ENCODE results near the gene KIF26B.
"Not testable (repeated sequence)": the region's sequence is repeated elsewhere in the genome, so short reads cannot be mapped to it uniquely, and the experiment has no call there.

Gene KIF26B

GRCh38 chr1:245348626-245349025 is 193.8 kb downstream of the KIF26B start:
- DNase-seq, result no peak

GRCh38 chr1:245353411-245353810 is 198.6 kb downstream of the KIF26B start:
- DNase-seq, result no peak

GRCh38 chr1:245353915-245354775 is 199.4 kb downstream of the KIF26B start:
- DNase-seq, result no peak

GRCh38 chr1:245355851-245356630 is 201.3 kb downstream of the KIF26B start:
- not testable (repeated sequence) for DNase-seq

GRCh38 chr1:245356891-245357585 is 202.3 kb downstream of the KIF26B start:
- no peak for DNase-seq

- not testable (repeated sequence) for DNase-seq
Measured at GRCh38 chr1:245359101-245359680, 204.4 kb downstream of the KIF26B start.

GRCh38 chr1:245361065-245361464 is 206.3 kb downstream of the KIF26B start:
- no peak for DNase-seq

GRCh38 chr1:245361951-245362350 is 207.2 kb downstream of the KIF26B start:
- DNase-seq, result no peak

GRCh38 chr1:245363461-245364200 is 208.8 kb downstream of the KIF26B start:
- peak in 5 of 56 donors; percentile 5 to 18 (median 8) for DNase-seq

GRCh38 chr1:245365095-245366020 is 210.6 kb downstream of the KIF26B start:
- no peak for DNase-seq

GRCh38 chr1:245366886-245367285 is 212.1 kb downstream of the KIF26B start:
- no peak for DNase-seq

GRCh38 chr1:245370175-245370825 is 215.5 kb downstream of the KIF26B start:
- no peak for DNase-seq

GRCh38 chr1:245370905-245371581 is 216.3 kb downstream of the KIF26B start:
- peak in 2 of 56 donors; percentile 5 to 10 for DNase-seq

- no peak for DNase-seq
Measured at GRCh38 chr1:245373131-245373530, 218.3 kb downstream of the KIF26B start.

GRCh38 chr1:245375789-245376460 is 221.1 kb downstream of the KIF26B start:
- DNase-seq, result no peak

- DNase-seq, result no peak
Measured at GRCh38 chr1:245377854-245378253, 223.1 kb downstream of the KIF26B start.

- no peak for DNase-seq
Measured at GRCh38 chr1:245378311-245378722, 223.5 kb downstream of the KIF26B start.

- no peak for DNase-seq
Measured at GRCh38 chr1:245378745-245379144, 224.0 kb downstream of the KIF26B start.

All from nucleus accumbens (tissue), 56 donors.